Inflammatory macrophage treated with lipopolysaccharide for 4 hours (primary cell): ENCODE data around the gene MYT1.

Experiments
- DNase-seq: peaks from one replicate; pipeline ENCODE4 v3.0.0-alpha.2; 2020

MYT1 gene

GRCh38 chr20:64140061-64140931 lies 24.0 kb upstream of the MYT1 start:
- no peak for DNase-seq

DNA sequence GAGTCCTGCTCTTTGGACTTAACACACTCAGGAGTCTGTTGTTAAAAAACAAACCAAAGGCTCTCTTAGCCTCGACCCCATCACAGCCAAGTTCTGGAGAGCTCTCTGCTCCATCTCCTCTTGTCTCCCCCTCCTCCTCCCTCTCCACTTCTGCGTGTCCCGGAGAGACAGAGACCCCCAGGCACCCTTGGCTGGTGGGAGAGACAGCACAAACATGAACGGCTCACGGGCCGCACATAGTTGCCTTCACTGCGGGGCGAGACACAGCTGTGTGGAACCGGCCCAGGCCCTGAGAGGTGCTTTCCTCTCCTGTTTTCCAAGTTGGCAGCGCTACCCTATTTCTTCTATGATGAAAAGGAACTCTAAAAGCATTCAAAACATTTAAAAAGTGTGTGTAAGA lies 23.3 kb upstream of the MYT1 start:
- DNase-seq = no peak

DNA sequence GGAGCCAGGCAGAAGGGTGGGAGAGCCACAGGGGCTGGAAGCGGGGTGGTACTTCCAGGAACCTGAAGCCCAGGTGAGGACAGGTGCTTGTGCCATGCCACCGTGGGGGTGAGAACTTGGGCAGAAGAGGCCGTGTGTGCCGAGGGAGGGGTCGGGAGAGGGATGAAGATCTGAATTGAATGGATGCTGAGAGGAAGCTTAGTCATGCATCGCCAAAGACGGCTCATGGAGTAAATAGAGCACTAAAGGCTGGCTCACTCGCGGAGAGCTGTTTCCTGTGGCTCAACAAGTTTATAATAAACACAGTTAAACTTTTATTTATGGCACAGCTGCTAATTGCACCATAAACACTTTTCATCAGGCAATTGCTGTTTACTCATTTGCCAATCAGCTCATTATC lies 21.7 kb upstream of the MYT1 start:
- DNase-seq = no peak

DNA sequence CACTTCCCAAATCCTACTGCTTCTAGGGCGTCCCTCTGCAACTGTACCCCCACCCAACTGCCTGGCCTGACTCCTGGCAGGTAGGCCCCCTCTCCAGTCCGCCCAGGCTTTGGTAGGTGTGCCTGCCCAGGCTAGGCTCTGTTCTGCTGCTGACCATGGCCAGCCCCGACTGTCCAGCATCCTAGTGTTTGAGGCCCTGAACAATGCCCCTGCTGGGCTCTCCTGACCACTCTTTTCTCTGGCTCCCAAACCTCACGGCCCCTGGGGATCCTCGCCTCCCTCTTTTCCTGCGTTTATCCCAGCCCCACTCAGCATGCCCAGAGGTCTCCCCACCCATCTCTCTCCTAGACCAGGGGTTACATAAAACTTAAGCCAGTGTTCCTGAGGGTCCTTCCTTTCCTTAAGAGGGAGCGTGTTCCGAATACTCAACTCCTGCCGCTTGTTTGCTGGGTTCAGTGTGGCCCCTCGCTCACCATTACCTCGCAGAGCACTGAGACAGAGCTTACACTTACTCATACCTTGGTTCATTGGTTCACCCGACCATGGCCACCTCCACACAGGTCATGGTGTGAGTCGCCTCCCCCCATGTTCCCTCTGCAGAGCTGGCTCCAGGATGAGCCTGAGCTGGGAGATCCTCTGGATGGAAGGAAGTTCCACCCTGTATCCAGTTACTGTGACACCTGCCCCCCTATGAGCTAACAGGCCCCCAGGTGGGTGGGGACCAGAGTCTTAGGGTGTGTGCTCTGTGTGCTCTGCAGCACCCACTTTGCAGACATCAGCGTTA lies 21.0 kb upstream of the MYT1 start:
- DNase-seq = no peak

DNA sequence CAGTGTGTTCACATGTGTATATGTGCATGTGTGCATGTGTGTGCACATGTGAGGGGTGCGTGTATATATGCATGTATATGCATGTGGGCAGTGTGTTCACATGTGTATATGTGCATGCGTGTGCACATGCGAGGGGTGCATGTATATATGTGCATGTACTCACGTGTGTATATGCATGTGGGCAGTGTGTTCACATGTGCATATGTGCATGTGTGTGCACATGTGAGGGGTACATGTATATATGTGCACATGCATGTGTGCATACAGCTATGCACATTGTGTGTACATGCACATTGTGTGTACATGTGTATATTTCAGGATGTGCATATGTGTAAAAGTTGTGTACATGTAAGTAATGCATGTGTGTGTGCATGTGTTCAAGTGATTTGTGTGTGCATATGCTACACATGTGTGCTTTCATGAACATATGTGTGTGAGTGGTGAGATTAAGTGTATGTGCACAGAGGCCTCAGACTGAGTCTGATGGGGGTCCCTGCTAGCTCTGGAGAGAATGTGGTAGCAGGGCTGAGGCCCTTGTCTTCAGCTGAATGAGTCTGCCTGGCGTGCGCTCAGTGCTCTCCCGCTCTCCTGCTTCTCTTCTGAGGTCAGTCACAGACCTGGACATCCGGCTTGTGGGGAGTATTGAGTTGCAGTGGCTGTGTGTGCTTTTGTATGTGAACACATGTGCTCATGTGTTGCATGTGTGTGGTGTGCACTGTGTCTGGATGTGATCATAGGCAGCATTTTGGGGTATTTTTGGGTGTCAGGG lies 19.9 kb upstream of the MYT1 start:
- DNase-seq = no peak

DNA sequence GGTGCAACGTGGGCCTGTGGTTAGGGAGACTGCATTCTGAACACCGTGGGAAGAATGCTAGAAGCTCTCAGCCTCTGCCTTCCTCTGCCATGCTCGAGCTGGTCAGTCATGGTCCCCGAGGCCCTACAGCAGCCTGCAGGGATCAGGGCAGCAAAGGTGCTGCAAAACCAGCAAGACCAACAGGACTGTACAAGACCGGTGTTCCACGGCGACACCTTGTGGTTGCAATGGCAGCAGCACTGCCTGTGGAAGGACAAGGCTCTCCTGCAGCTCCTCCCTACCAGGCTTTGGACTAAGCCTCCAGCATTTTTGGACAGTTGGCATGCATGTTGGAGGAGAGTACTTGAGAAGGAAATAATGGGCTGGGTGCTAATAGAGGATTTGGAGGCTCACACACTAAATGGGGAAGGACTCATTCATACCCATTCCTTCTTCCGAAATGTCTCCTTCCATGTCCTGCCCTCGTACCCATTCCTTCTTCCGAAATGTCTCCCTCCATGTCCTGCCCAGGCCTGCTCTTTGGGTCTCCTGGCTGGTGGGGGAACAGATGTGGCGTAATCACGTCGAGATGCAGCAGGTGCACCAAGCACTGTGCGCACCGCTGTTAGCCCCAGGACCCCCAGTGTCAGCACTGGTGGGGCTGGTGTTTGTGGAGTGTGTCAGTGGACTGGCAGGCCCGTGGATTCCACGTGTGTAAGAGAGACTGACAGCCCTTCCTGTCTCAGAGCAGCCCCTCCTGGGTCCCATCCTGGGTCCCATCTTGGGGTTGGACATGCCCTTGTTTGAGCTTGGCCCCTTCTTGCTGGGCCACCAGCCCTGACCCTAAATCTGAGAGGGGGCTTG lies 18.6 kb upstream of the MYT1 start:
- DNase-seq = no peak

DNA sequence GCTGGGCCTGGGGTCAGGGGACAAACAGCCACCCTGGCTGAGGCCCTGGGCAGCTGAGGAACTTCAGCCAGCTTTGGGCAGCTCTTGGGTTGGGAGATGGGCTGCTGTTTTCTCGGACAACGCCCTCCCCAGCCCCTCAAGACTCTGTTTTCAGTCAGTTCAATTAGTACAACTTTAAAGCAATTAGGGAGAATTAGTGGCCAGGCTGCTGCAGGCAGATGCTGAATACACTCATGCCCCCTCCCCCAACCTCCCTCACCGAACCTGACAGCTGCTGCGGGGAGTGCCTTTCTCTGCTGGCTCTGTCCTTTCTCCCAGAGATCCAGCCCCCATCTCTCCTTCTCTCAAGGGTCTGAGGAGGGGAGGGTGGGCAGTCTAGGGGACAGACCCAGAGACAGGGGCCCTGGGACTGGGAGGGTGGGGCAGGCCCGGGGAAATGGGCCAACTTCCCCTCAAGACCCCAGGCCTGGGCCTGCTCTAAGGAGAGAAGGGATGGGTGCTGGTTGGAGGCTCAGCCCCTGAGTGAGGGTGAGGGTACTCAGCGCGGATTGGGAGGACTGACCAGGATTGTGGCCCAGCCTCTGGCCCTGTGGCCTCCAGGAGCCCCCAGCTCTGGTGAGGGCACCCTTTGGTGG lies 17.8 kb upstream of the MYT1 start:
- no peak for DNase-seq

GRCh38 chr20:64146936-64147477 lies 17.2 kb upstream of the MYT1 start:
- DNase-seq = no peak

DNA sequence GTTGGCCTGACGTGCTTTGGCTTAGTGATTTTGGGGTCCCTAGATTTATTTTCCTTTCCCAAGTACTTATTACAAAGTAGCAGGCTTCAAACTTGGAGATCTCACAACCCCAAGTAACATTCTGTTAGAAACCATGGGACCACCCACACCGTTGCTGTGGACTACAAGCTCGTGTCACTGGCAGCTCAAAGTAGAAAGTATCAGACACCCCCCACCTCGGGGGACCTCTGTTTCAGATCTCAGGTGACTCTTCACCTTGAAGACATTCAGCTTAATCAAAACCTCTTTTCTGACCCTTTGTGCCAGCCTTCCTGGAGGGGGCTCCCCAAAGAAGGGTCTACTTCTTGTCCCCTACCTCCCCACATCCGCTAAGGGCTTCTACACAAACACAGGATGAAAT lies 15.7 kb upstream of the MYT1 start:
- no peak for DNase-seq

DNA sequence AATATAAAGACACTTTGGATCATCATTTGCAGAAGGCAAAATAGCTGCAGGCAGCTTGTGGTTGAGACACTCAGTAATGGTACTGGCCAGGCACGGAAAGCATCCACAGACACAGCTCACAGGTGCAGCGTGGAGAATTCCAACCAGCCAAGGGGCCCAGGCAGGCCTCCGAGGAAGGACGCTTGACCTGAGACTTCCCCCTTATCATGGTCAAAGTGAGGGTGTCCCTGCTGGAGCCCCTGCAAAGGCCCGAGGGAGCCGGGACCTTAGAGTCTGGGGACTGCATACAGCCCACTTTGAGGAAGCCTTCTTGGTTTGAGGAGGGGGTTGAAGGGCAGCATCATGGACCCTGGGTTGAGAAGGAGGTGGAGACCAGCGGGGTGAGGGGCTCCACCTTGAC lies 15.1 kb upstream of the MYT1 start:
- DNase-seq = no peak

DNA sequence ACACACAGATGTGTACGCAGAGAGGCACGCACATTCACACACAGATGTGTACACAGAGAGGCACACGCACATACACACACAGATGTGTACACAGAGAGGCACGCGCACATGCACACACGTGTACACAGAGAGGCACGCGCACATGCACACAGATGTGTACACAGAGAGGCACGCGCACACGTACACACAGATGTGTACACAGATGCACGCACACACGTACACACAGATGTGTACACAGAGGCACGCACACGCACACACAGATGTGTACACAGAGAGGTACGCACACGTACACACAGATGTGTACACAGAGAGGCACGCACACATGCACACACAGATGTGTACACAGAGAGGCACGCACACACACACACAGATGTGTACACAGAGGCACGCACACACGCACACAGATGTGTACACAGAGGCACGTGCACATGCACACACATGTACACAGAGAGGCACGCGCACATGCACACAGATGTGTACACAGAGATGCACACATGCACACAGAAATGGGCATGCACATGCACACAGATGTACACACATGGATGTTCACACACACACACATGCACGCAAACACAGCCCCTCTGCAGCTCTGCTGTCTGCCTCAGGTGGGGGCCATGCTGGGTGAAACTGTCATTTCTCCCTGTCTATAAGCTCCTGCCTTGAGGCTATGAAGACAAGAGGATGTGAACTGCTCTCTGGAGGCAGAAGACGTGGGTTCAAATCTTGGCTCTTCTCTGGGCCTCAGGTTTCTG lies 14.3 kb upstream of the MYT1 start:
- DNase-seq = no peak

- no peak for DNase-seq
Observed at GRCh38 chr20:64150756-64151632, 13.3 kb upstream of the MYT1 start.

GRCh38 chr20:64151633-64152530 lies 12.4 kb upstream of the MYT1 start:
- DNase-seq = no peak

DNA sequence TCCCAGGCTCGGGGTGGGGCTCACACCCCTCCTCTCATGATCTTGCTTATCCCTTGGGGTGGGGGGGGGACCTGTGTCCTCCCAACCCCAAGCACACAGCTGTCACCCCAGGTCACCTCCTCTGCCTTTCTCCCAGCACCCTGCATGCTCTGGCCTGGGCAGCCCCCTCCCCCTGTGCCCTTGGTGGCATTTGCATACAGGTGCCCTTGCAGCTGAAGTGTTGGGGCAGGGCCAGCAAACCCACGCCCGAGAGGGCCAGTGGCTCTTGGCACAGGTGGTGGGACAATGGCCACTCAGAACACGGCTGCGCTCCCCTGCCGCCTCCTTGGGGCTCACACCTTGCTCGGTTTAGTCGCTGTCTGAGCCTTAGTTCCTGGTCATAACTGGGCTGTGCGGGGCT lies 11.3 kb upstream of the MYT1 start:
- DNase-seq = no peak

DNA sequence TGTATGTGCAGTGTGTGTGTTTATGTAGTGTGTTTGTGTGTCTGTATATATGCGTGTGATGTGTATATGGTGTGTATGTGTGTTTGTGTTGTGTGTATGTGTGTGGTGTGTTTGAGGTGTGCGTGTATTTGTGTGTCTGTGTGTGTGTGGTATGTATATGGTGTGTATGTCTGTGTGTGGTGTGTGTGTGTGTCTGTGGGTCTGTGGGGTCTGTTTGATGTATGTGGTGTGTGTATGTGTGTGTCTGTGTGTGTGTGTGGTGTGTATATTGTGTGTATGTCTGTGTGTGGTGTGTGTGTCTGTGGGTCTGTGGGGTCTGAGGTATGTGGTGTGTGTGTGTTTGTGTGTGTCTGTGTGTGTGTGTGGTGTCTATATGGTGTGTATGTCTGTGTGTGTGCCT lies 10.8 kb upstream of the MYT1 start:
- no peak for DNase-seq

- no peak for DNase-seq
Observed at GRCh38 chr20:64153861-64154589, 10.2 kb upstream of the MYT1 start.

GRCh38 chr20:64154590-64155257 lies 9.5 kb upstream of the MYT1 start:
- DNase-seq = no peak
